HCT116 (cell line): ENCODE measurements around the gene SHOC2.
"Not testable (repeated sequence)": the region's sequence is repeated elsewhere in the genome, so short reads cannot be mapped to it uniquely, and the experiment has no call there.

Experiments used
- JUND ChIP-seq: IDR thresholded peaks from 2 replicates; pipeline ENCODE4 v1.6.1; 2012
- SP1 ChIP-seq: IDR thresholded peaks from 2 replicates; pipeline ENCODE4 v1.6.1; 2012; ENCODE audit warnings: low read depth
- ZFX ChIP-seq: fragments of 450-650 bp; IDR thresholded peaks from 2 replicates; pipeline ENCODE4 v1.6.1; 2017
- TF ChIP-seq, protein P1 (sequence below), 3 experiments: fragments of 200-600 bp in 1 of 3; sonication (generic) in 1 of 3; IDR thresholded peaks in 2 of 3; conservative IDR thresholded peaks in 1 of 3; 2 replicates each; pipeline ENCODE4 v1.5.1; 2012 to 2017; ENCODE audit warnings: low read depth in 2 of 3, low read length in 2 of 3, antibody characterized with exemption in 1 of 3, borderline replicate concordance in 1 of 3, control low read depth in 1 of 3, mild to moderate bottlenecking in 1 of 3, mixed read lengths in 1 of 3, mixed run types in 1 of 3, moderate library complexity in 1 of 3; ENCODE audit not compliant: insufficient read depth in 1 of 3

DNA sequence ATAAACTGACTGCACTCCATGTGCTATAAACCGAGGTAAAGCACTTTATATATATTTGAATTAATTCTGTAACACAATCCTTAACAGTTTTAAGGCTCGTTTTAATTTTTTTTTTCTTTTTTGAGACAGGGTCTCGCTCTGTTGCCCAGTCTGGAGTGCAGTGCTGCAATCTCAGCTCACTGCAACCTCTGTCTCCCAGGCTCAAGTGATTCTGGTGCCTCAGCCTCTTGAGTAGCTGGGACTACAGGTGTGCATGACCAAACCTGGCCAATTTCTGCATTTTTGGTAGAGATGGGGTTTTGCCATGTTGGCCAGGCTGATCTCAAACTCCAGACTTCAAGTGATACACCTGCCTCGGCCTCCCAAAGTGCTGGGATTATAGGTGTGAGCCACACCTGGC lies 3.8 kb upstream of the SHOC2 start:
- not testable (repeated sequence) for TF ChIP-seq ZFX, SP1, JUND
- TF ChIP-seq, protein P1, sequence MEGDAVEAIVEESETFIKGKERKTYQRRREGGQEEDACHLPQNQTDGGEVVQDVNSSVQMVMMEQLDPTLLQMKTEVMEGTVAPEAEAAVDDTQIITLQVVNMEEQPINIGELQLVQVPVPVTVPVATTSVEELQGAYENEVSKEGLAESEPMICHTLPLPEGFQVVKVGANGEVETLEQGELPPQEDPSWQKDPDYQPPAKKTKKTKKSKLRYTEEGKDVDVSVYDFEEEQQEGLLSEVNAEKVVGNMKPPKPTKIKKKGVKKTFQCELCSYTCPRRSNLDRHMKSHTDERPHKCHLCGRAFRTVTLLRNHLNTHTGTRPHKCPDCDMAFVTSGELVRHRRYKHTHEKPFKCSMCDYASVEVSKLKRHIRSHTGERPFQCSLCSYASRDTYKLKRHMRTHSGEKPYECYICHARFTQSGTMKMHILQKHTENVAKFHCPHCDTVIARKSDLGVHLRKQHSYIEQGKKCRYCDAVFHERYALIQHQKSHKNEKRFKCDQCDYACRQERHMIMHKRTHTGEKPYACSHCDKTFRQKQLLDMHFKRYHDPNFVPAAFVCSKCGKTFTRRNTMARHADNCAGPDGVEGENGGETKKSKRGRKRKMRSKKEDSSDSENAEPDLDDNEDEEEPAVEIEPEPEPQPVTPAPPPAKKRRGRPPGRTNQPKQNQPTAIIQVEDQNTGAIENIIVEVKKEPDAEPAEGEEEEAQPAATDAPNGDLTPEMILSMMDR (IDR thresholded peaks at IDR 0.05 in 2 of 3, conservative IDR thresholded peaks at IDR 0.05 in 1 of 3; ENCODE audit: borderline replicate concordance in 1 of 3, insufficient read depth in 1 of 3, low read depth in 2 of 3, low read length in 2 of 3) = not testable (repeated sequence)
